ENCODE measurements around the gene RNU4-1.
"Not testable (repeated sequence)": the region's sequence is repeated elsewhere in the genome, so short reads cannot be mapped to it uniquely, and the experiment has no call there.

The RNU4-1 gene

GRCh38 chr12:120257041-120257821 is 35.8 kb downstream of the RNU4-1 start:
- DNase-seq, result no peak

DNA sequence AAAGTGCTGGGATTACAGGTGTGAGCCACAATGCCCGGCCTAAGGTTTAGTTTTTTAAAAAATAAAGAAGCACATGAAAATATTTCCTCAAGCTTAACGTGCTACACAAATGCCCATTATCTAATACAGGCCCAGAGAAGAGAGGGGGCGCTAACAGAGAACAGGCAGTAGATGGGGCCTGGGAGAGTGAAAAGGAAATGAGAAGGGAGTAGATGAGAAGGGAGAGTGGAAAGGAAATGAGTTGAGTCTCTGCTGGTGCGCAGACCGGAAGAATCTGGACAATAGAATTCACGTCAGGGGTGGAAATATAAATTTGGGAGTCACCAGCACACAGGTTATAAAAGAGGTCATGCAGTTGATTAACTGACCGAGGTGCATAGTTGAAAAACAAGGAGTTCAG is 38.2 kb downstream of the RNU4-1 start:
- no peak for DNase-seq

DNA sequence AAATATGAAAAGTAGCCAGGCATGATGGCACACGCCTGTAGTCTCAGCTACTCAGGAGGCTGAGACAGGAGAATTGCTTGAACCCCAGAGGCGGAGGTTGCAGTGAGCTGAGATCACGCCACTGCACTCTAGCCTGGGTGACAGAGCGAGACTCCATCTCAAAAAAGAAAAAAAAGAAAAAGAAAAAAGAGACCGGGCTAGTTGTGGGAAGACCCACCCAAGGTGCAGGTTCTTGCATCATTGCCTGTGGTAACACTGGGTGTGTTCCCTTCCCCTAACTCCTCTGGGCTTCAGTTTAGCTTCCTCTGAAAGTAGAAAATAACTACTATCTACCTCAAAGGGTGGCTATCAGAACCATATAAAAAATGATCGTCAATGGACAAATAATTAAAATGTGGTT is 39.7 kb downstream of the RNU4-1 start:
- not testable (repeated sequence) for DNase-seq

DNA sequence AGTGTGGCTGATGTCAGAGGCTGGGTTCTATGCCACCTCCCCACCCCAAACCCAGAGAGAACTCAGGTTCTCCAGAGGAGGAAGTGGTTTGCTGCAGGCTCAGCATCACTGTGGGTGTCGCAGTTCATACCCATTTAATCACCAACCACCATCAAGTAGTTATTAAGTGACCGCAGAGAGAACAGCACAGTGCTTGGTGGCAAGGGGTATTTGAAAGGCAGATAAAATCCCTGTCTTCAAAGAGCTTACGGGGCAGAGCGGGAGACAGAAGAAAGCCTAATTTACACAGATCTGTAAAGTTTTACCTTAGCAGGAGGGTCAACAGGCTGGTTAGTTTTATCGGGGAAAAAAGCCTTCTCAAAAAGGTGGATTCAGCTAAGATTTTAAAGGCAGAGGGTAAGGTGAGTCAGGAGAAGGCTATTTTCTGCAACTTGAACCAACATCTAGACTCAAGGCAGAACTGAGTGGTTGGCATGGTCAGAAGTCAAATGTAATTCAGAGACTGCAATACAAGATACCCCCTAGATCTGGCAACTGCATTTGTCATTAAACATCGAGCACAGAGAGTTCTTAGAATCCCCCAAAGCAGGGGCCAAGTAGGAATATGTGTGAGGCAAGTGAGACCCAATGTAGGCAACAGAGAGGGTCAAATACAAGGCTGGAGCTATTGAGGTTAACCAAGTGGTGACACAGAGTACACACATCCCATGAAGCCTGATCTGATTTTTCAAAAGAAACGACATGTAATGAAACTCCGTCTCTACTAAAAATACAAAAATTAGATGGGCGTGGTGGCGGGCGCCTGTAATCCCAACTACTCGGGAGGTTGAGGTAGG is 40.7 kb downstream of the RNU4-1 start:
- DNase-seq, result peak; percentile 79

DNA sequence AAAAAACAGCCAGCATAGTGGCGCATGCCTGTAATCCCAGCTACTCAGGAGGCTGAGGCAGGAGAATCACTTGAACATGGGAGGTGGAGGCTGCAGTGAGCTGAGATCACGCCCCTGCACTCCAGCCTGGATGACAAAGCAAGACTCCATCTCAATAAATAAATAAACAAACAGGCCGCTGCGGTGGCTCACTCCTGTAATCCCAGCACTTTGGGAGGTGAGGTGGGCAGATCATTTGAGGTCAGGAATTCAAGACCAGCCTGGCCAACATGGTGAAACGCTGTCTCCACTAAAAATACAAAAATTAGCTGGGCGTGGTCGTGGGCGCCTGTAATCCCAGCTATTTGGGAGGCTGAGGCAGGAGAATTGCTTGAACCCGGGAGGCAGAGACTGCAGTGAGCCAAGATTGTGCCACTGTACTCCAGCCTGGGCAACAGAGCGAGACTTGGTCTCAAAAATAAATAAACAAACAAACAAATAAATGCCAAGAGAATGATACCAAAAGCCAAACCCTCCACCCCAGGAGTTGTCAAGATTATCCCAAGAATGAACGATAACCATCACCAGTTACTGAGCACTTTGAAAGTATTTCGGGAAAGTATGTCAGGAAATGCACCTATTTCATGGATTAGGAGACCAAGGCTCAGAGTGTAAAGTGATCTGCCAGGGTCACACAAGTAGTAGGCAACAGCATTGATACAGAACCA is 41.5 kb downstream of the RNU4-1 start:
- DNase-seq, result not testable (repeated sequence)

GRCh38 chr12:120249875-120250795 is 42.9 kb downstream of the RNU4-1 start:
- DNase-seq, result no peak

GRCh38 chr12:120249266-120249874 is 43.7 kb downstream of the RNU4-1 start:
- no peak for DNase-seq

- no peak for DNase-seq
Measured at GRCh38 chr12:120247621-120248030, 45.4 kb downstream of the RNU4-1 start.

DNA sequence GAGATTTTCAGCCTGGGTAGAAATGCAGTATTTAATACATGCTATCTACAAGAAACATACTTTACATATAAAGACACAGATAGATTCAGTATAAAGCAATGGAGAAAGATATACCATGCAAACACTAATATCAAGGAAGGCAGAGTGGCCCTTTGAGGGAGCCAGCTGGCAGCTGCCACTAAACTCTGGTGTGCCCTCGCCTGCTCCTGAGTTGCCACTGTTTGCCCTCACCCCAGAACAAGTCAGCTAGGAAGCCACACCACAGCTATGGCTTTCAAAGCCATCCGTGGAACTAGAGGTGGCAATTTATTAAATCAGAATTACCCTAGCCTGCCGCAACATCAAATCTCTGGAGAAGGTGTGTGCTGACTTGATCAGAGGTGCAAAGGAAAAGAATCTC is 45.9 kb downstream of the RNU4-1 start:
- no peak for DNase-seq

GRCh38 chr12:120246705-120247104 is 46.3 kb downstream of the RNU4-1 start:
- not testable (repeated sequence) for DNase-seq

Measured in activated CD4-positive, alpha-beta T cell treated with anti-CD3 and anti-CD28 coated beads for 48 hours (primary cell).